Central memory CD4-positive, alpha-beta T cell (primary cell): ENCODE data around the gene FSTL4.

ENCODE experiments used
- DNase-seq: peaks from one replicate; pipeline ENCODE4 v3.0.0; 2022

Gene FSTL4

GRCh38 chr5:133278317-133278716 is 334.0 kb downstream of the FSTL4 start:
- DNase-seq: no peak

DNA sequence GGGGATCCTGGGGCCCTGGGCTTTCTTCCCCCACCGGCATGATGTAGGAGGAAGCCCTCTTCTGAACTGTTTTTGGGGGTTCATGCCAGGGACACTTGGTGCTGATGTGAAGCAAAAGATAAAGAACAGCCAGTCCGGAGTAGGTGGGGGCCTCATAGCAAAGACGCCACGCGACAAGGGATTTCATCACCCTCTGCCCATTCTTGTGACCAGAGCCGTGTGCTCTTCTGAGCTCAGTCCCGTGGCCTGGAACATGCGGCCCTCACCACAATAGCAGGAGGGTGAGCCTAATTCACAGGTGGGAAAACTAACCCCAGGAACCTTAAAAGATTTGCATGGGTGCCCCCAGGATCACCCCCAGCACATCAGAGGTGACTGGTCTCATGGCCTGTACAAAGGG is 334.6 kb downstream of the FSTL4 start:
- no peak for DNase-seq

- no peak for DNase-seq
Observed at GRCh38 chr5:133276171-133276570, 336.2 kb downstream of the FSTL4 start.

DNA sequence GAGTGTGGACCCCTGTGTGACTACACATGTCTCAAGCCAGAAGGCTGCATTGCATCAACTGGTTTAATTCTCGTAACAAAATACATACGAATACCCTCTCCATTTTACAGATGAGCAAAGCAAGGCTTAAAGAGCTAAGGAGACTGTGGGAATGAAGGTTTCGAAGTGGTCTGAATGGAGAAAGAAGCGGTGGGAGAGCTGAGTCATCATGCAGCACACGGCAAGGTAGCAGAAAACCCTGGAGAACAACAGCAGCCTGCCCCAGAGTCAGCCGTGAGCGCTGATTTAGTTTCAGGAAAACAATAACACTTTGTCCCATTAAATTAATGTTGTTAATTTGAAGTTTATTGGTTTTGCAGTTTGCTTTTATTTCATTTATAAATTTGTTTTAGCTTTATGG is 336.7 kb downstream of the FSTL4 start:
- no peak for DNase-seq

DNA sequence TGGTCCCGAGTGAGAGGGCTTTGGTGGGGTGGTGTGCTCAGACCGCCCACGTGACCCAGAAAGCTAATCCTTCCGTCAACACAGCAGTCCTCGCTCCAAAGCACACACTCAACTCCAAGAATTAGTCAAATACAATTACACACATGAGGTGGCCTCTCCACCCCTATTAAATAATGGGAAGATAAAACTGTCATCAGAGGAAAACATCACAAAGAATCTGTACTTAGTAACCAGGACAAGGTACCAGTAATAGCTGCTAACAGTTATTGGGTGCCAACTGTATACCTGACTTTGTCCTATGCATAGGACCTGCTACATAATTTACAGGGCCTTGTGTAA is 337.8 kb downstream of the FSTL4 start:
- DNase-seq: no peak

GRCh38 chr5:133273661-133274596 is 338.4 kb downstream of the FSTL4 start:
- no peak for DNase-seq

DNA sequence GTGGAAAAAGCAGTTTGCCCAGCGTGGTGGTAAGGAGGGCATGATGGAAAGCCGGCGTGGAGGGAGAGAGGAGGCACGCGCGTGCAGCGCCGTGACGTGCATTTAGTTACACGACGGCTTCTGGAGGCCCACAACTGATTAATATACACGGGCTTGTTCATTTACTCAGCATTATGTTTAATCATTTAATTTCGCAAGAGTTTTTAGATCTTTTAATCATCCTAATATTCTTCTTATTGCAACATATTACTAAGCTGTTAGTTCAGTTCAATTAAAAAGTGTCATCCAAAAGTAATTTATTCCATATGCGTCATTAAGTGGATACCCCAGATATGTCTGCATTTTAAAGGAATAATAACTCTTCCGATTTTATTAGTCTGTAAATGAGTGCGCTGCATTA is 340.0 kb downstream of the FSTL4 start:
- DNase-seq: no peak

GRCh38 chr5:133271606-133272005 is 340.7 kb downstream of the FSTL4 start:
- no peak for DNase-seq

GRCh38 chr5:133269691-133270090 is 342.6 kb downstream of the FSTL4 start:
- DNase-seq: no peak

DNA sequence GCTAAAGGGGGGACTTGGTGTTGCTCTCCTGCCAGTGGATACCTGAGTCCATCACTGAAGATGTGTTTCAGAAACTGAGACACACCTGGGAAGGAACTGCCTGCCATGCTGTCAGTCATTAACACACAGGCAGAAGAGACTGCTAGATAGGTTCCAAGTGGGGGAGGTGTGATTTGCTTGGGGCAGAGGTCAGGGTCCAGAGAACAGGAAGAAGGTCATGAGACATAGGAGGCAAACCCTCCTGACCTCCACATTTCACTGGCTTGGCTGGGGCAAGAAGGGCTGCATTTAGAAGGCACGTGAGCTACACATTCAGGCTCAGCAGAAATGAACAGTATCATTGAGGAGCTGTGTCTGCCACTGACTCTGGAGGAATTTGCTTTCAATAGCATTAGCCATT is 344.7 kb downstream of the FSTL4 start:
- DNase-seq: no peak

DNA sequence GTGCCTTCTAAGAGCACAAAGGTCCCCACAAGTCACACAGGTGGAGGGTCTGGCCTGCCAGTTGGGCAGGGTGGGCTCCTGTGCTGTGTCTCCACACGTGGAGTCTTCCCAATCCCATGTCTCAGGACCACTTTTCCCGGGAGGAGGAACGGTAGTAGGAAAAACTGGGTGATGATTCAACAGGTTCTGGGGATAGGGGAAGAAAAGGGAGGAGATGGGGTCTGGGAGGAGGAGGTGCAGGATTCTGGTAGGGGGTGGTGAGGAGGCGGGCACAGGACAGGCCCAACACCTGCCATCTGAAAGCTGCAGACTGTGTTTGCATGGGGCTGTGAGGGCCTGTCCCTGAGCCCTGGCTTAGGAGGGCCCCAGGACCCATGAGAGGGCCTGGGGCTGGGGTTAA is 345.4 kb downstream of the FSTL4 start:
- DNase-seq: no peak

- no peak for DNase-seq
Observed at GRCh38 chr5:133266527-133266878, 345.8 kb downstream of the FSTL4 start.

- no peak for DNase-seq
Observed at GRCh38 chr5:133265720-133266526, 346.4 kb downstream of the FSTL4 start.

DNA sequence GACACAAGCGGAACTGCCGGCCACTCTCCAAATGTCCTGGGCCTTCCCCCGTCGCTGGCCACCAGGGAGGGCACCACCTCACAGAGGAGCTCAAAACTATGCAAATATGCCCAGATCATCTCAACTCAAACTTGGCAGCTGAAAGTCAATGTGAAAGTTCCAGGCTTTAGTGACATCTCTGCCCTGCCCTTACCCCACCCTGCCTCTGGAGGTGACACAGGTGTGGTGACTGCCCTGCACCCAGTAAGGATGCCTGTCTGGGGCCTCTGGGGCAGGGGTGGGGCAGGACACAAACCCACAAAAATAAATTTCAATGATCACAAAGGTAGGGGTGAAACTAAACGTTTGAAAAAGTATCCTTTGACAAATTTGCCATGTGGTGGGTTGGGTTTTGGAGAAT is 347.1 kb downstream of the FSTL4 start:
- DNase-seq: no peak

DNA sequence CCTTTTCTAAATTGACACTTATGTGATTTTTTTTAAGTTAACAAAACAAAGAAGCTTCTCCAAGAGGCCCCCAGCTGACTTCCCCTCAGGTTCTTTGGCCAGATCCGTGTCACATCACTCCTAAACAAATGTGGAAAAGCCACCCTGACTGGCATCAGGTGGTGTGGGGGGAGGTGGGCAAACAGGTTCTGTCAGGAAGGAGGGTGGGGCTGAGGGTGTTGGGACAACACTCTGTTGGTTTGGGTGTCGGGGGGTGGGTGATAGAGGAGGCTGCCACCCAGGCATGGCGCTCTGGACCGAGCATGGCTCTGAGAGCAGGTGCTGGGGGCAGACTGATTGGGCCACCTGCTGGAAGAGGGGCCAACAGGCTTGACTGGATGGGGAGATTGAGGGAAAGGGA is 349.7 kb downstream of the FSTL4 start:
- DNase-seq: no peak

GRCh38 chr5:133261993-133262392 is 350.3 kb downstream of the FSTL4 start:
- no peak for DNase-seq

- no peak for DNase-seq
Observed at GRCh38 chr5:133260715-133261114, 351.6 kb downstream of the FSTL4 start.

DNA sequence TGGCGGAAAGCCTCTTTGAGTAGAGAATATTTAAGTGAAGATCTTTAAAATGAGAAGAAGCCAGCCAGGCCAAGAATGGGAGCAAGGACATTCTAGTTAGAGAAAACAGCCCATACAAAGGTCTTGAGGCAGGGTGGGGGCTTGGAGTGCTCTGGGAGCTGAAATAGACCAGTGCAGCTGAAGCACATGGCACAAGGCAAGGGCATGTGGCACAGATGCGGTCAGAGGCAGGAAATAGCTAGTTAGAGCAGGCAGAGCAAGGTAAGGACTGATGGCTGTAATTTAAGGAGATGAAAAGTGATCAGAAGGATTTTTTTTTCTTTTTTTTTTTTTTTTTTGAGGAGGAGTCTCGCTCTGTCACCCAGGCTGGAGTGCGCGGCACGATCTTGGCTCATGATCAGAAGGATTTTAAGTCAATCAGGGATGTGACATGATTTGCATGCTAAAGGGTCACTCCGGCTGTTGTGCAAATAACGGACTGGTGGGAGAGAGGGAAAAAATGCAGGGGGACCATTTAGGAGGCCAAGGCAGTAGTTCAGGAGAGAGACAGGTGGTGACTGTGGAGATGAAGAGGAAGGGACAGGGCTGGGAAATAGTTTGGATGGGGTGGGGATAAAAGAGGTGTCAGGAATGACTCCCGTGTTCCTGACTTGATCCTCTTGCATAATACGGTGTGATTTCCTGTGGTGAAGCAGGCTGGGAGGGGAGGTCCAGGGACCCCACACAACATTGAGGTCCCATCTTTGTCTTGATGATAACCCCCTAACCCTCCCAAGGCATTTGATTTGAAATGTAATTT is 352.9 kb downstream of the FSTL4 start:
- peak; percentile 10 for DNase-seq

DNA sequence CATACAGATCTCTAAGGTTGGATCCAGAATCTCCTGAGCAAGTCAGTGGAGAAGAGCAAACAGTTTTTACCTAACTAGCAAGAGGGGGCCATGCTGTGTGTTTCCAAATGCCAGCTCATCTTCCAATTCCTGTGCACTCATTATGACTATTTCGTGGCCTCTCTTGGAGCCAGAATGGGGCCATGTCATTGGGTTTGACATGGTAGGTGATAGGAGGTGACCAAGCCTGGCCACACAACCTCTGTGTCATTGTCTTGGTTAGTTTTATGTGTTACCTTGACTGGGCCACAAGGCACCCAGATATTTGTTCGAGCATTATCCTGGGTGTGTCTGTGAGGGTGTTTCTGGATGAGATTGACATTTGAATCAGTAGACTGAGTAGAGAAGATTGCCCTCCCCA is 354.4 kb downstream of the FSTL4 start:
- no peak for DNase-seq

DNA sequence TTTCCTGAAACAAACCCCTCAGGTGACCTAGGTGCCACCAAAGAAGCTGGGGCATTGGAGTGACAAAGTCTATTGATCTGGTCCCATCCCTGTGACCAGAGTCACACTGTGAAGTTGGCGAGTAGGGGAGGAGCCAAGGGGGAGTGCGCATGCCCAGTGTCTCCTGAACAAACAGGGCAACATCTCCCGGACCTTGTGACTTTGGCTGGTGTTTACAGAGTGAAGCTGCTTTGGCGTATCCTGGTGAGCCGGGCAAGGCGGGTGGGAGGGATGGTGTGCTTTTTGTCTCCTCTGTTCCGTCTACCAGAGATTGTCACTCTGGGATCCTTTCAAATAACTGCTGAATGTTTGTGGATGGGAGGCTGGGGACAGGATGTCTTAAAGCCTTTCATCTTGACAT is 356.1 kb downstream of the FSTL4 start:
- no peak for DNase-seq

GRCh38 chr5:133254803-133255202 is 357.5 kb downstream of the FSTL4 start:
- DNase-seq: no peak

- DNase-seq: no peak
Observed at GRCh38 chr5:133253671-133254070, 358.7 kb downstream of the FSTL4 start.

GRCh38 chr5:133253070-133253469 is 359.3 kb downstream of the FSTL4 start:
- DNase-seq: no peak

GRCh38 chr5:133252133-133252480 is 360.2 kb downstream of the FSTL4 start:
- no peak for DNase-seq
